ENCODE results near the gene NDUFS7. TPM values are rescaled to one million over a fixed set of nuclear protein-coding genes. Genes with fewer than 3 reads are reported as not detected.

NDUFS7 gene
- total and polyA plus RNA-seq, 4 experiments from 2014 or later = 68.6 to 193 (median 127) TPM

- ChIA-PET CTCF (ENCODE audit: partially characterized antibody) (no interaction called here), POLR2A (ENCODE audit: partially characterized antibody) (no interaction called here)
- no peak overlapping the region for H3K27ac Mint-ChIP-seq
- Histone ChIP-seq H3K27me3 (ENCODE audit: insufficient read depth, low read length) (no peaks in the 10 kb centered on the region), H3K4me3 (ENCODE audit: low read length in 2 of 2) (no peak overlapping the region), H3K4me1 (ENCODE audit: insufficient read depth, low read length) (peaks cover 16% of the 10 kb centered on the region), H3K27ac (ENCODE audit: low read depth, low read length) (no peak overlapping the region), H3K9me3 (ENCODE audit: control insufficient read depth in 1 of 2, low read length in 2 of 2) (no peaks in the 10 kb centered on the region), H3K36me3 (ENCODE audit: insufficient read depth, low read length) (no peaks in the 10 kb centered on the region)
- peak overlapping the region in 2 of 8 donors; percentile 1 to 50 for H3K4me3 Mint-ChIP-seq
- peaks cover 8 to 21% (median 14%) of the 10 kb centered on the region in 4 donors for H3K4me1 Mint-ChIP-seq
- intact Hi-C loops (cut with micrococcal nuclease) = no loop called here
- peaks cover 0 to 2% (median 0%) of the 10 kb centered on the region in 8 donors for H3K9me3 Mint-ChIP-seq
- DNase-seq = no peak
- H3K27me3 Mint-ChIP-seq = no peaks in the 10 kb centered on the region
- H3K36me3 Mint-ChIP-seq = peaks cover 0 to 6% of the 10 kb centered on the region in 2 donors
Measured at GRCh38 chr19:1351381-1351851, 32.3 kb upstream of the NDUFS7 start.

DNA sequence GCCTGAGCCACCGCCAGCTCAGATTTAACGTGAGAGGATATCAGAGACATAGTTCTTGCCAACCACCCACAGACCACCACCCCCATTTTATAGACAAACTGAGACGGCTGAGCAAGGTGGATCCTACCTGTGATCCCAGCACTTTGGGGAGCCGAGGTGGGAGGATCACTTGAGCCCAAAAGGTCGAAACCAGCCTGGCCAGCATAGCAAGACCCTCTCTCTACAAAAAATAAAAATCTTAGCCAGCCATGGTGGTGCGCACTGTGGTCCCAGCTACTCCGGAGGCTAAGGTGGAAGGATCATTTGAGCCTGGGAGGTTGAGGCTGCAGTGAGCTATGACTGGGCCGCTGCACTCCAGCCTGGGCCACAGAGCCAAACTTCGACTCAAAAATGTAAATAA, 30.6 kb upstream of the NDUFS7 start:
- Mint-ChIP-seq H3K27me3 (no peaks in the 10 kb centered on the region), H3K27ac (peak overlapping the region in 2 of 7 donors; percentile 29 to 84), H3K4me1 (peaks cover 8 to 24% (median 14%) of the 10 kb centered on the region in 4 donors), H3K9me3 (peaks cover 0 to 2% (median 0%) of the 10 kb centered on the region in 8 donors), H3K36me3 (peaks cover 5 to 14% of the 10 kb centered on the region in 2 donors), H3K4me3 (peak overlapping the region in 7 of 8 donors; percentile 31 to 59 (median 54))
- DNase-seq = no peak
- POLR2A ChIA-PET (ENCODE audit: partially characterized antibody) = interaction anchor here (1.4 kb wide), 1 partner anchor 30 kb away, joined by 4 read pairs; no protein-coding TSS in a partner anchor
- intact Hi-C loops (cut with micrococcal nuclease) = no loop called here
- Histone ChIP-seq H3K4me3 (ENCODE audit: low read length in 2 of 2) (no peak overlapping the region), H3K27me3 (ENCODE audit: insufficient read depth, low read length) (no peaks in the 10 kb centered on the region), H3K9me3 (ENCODE audit: control insufficient read depth in 1 of 2, low read length in 2 of 2) (no peaks in the 10 kb centered on the region), H3K4me1 (ENCODE audit: insufficient read depth, low read length) (peaks cover 16% of the 10 kb centered on the region), H3K27ac (ENCODE audit: low read depth, low read length) (no peak overlapping the region), H3K36me3 (ENCODE audit: insufficient read depth, low read length) (no peaks in the 10 kb centered on the region)
- CTCF ChIA-PET (ENCODE audit: partially characterized antibody) = no interaction called here

DNA sequence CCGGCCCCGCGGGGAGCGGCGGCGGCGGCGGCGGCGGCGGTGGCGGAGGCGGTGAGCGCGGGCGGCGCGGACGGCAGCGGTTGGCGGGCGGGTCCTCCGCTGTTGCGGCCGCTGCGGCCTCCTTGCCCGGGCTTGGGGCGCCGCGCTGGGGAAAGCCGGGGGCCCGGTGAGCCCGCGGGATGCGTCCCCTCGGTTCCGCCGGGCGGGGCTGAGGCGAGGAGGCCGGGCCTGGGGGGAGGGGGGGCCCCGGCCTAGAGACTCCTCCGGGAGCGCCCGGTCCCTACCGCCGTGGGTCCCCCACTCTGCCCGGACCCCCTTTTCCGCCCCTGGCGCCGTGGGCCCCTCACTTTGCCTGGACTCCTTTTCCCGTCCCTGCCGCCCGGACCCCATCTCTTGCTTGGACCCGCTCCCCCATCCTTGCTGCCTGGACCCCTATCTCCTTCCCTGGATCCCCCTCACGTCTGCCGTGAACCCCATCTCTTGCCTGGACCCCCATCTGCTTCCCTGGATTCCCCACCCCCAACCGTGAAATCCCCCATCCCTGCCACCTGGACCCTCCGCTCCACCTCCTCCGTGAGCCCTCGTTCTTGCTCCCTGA, 28.6 kb upstream of the NDUFS7 start:
- Mint-ChIP-seq H3K27me3 (no peaks in the 10 kb centered on the region), H3K36me3 (peaks cover 15 to 25% of the 10 kb centered on the region in 2 donors), H3K9me3 (peaks cover 0 to 2% (median 0%) of the 10 kb centered on the region in 8 donors), H3K4me1 (peaks cover 8 to 32% (median 14%) of the 10 kb centered on the region in 4 donors), H3K4me3 (peak overlapping the region; percentile 68 to 94 (median 90)), H3K27ac (peak overlapping the region; percentile 47 to 85 (median 68))
- peaks cover 16% of the 10 kb centered on the region for H3K4me1 ChIP-seq (ENCODE audit: insufficient read depth, low read length)
- H3K36me3 ChIP-seq (ENCODE audit: insufficient read depth, low read length) = peaks cover 5% of the 10 kb centered on the region
- no peaks in the 10 kb centered on the region for H3K9me3 ChIP-seq (ENCODE audit: control insufficient read depth in 1 of 2, low read length in 2 of 2)
- H3K27ac ChIP-seq (ENCODE audit: low read depth, low read length) = peak overlapping the region; percentile 36
- DNase-seq = no peak
- H3K4me3 ChIP-seq (ENCODE audit: low read length in 2 of 2) = peak overlapping the region; percentile 28 to 50
- intact Hi-C loops (cut with micrococcal nuclease) = loop anchor here (1.0 to 5.0 kb wide), 3 partner anchors 28 to 78 kb away; partner anchors contain the start of genes DAZAP1, FAM174C and NDUFS7
- no peaks in the 10 kb centered on the region for H3K27me3 ChIP-seq (ENCODE audit: insufficient read depth, low read length)
- ChIA-PET CTCF (ENCODE audit: partially characterized antibody) (interaction anchor here (1.0 kb wide), 1 partner anchor 28 kb away, joined by 3 read pairs; no protein-coding TSS in a partner anchor), POLR2A (ENCODE audit: partially characterized antibody) (interaction anchor here (1.0 to 1.6 kb wide), 3 partner anchors 28 to 86 kb away, joined by 4 to 9 read pairs (median 9); partner anchors contain the start of genes CIRBP, FAM174C and NDUFS7)

- H3K36me3 Mint-ChIP-seq = peaks cover 17 to 29% of the 10 kb centered on the region in 2 donors
- Histone ChIP-seq H3K36me3 (ENCODE audit: insufficient read depth, low read length) (peaks cover 5% of the 10 kb centered on the region), H3K9me3 (ENCODE audit: control insufficient read depth in 1 of 2, low read length in 2 of 2) (no peaks in the 10 kb centered on the region), H3K27ac (ENCODE audit: low read depth, low read length) (peak overlapping the region; percentile 36), H3K4me3 (ENCODE audit: low read length in 2 of 2) (peak overlapping the region; percentile 28 to 50), H3K4me1 (ENCODE audit: insufficient read depth, low read length) (peaks cover 16% of the 10 kb centered on the region), H3K27me3 (ENCODE audit: insufficient read depth, low read length) (no peaks in the 10 kb centered on the region)
- ChIA-PET POLR2A (ENCODE audit: partially characterized antibody) (no interaction called here), CTCF (ENCODE audit: partially characterized antibody) (no interaction called here)
- intact Hi-C loops (cut with micrococcal nuclease) = loop anchor here (2.0 to 5.0 kb wide), 2 partner anchors 51 to 79 kb away; partner anchors contain the start of genes DAZAP1 and FAM174C
- H3K27me3 Mint-ChIP-seq = no peaks in the 10 kb centered on the region
- DNase-seq = no peak
- H3K27ac Mint-ChIP-seq = peak overlapping the region; percentile 47 to 85 (median 78)
- H3K4me1 Mint-ChIP-seq = peaks cover 8 to 32% (median 14%) of the 10 kb centered on the region in 4 donors
- H3K4me3 Mint-ChIP-seq = peak overlapping the region; percentile 68 to 93 (median 89)
- H3K9me3 Mint-ChIP-seq = peaks cover 0 to 2% (median 0%) of the 10 kb centered on the region in 8 donors
Measured at GRCh38 chr19:1355568-1356507, 27.9 kb upstream of the NDUFS7 start.

GRCh38 chr19:1356508-1356865, 27.2 kb upstream of the NDUFS7 start:
- CTCF ChIA-PET (ENCODE audit: partially characterized antibody) = no interaction called here
- H3K4me3 Mint-ChIP-seq = peak overlapping the region in 7 of 8 donors; percentile 54 to 93 (median 88)
- H3K4me3 ChIP-seq (ENCODE audit: low read length in 2 of 2) = no peak overlapping the region
- H3K4me1 ChIP-seq (ENCODE audit: insufficient read depth, low read length) = peaks cover 16% of the 10 kb centered on the region
- H3K27ac ChIP-seq (ENCODE audit: low read depth, low read length) = no peak overlapping the region
- no peaks in the 10 kb centered on the region for H3K27me3 ChIP-seq (ENCODE audit: insufficient read depth, low read length)
- H3K9me3 Mint-ChIP-seq = peaks cover 0 to 2% (median 0%) of the 10 kb centered on the region in 8 donors
- peak overlapping the region in 2 of 7 donors; percentile 72 to 73 for H3K27ac Mint-ChIP-seq
- H3K36me3 ChIP-seq (ENCODE audit: insufficient read depth, low read length) = peaks cover 5% of the 10 kb centered on the region
- H3K4me1 Mint-ChIP-seq = peaks cover 8 to 32% (median 14%) of the 10 kb centered on the region in 4 donors
- no peaks in the 10 kb centered on the region for H3K9me3 ChIP-seq (ENCODE audit: control insufficient read depth in 1 of 2, low read length in 2 of 2)
- POLR2A ChIA-PET (ENCODE audit: partially characterized antibody) = no interaction called here
- intact Hi-C loops (cut with micrococcal nuclease) = loop anchor here (5.0 kb wide), 1 partner anchor 79 kb away; the partner anchor contains the start of gene FAM174C
- no peaks in the 10 kb centered on the region for H3K27me3 Mint-ChIP-seq
- no peak for DNase-seq
- H3K36me3 Mint-ChIP-seq = peaks cover 17 to 36% of the 10 kb centered on the region in 2 donors

- no peak overlapping the region for H3K27ac Mint-ChIP-seq
- intact Hi-C loops (cut with micrococcal nuclease) = loop anchor here (5.0 kb wide), 1 partner anchor 80 kb away; the partner anchor contains the start of gene FAM174C
- no peak for DNase-seq
- Histone ChIP-seq H3K4me3 (ENCODE audit: low read length in 2 of 2) (no peak overlapping the region), H3K27ac (ENCODE audit: low read depth, low read length) (no peak overlapping the region), H3K9me3 (ENCODE audit: control insufficient read depth in 1 of 2, low read length in 2 of 2) (no peaks in the 10 kb centered on the region), H3K4me1 (ENCODE audit: insufficient read depth, low read length) (peaks cover 16% of the 10 kb centered on the region), H3K36me3 (ENCODE audit: insufficient read depth, low read length) (peaks cover 10% of the 10 kb centered on the region), H3K27me3 (ENCODE audit: insufficient read depth, low read length) (no peaks in the 10 kb centered on the region)
- H3K27me3 Mint-ChIP-seq = no peaks in the 10 kb centered on the region
- H3K9me3 Mint-ChIP-seq = peaks cover 0 to 2% (median 0%) of the 10 kb centered on the region in 8 donors
- ChIA-PET CTCF (ENCODE audit: partially characterized antibody) (no interaction called here), POLR2A (ENCODE audit: partially characterized antibody) (interaction anchor here (0.6 kb wide), 1 partner anchor 109 kb away, joined by 3 read pairs; no protein-coding TSS in a partner anchor)
- H3K36me3 Mint-ChIP-seq = peaks cover 17 to 43% of the 10 kb centered on the region in 2 donors
- H3K4me1 Mint-ChIP-seq = peaks cover 9 to 34% (median 18%) of the 10 kb centered on the region in 4 donors
- H3K4me3 Mint-ChIP-seq = peak overlapping the region in 1 of 8 donors; percentile 35
Measured at GRCh38 chr19:1357531-1358109, 26.1 kb upstream of the NDUFS7 start.

Data from CD4-positive, alpha-beta memory T cell (primary cell).